Dermis blood vessel endothelial cell (primary cell): Measurements from ENCODE around the gene GGT1. TPM values are rescaled to one million over a fixed set of nuclear protein-coding genes. Genes with fewer than 3 reads are reported as not detected.
"Not testable (repeated sequence)": the region's sequence is repeated elsewhere in the genome, so short reads cannot be mapped to it uniquely, and the experiment has no call there.

Source experiments
- DNase-seq: peaks from one replicate; pipeline ENCODE4 v3.0.0; 2010
- total RNA-seq: library from RNA; depleted of rRNA; stranded (reverse); fragments of >200 nt; gene quantifications from 2 replicates; pipeline ENCODE4 v1.2.3, GENCODE V29; 2014

The GGT1 gene
- total RNA-seq, 1 donor from 2014 or later: 2.6 TPM

DNA sequence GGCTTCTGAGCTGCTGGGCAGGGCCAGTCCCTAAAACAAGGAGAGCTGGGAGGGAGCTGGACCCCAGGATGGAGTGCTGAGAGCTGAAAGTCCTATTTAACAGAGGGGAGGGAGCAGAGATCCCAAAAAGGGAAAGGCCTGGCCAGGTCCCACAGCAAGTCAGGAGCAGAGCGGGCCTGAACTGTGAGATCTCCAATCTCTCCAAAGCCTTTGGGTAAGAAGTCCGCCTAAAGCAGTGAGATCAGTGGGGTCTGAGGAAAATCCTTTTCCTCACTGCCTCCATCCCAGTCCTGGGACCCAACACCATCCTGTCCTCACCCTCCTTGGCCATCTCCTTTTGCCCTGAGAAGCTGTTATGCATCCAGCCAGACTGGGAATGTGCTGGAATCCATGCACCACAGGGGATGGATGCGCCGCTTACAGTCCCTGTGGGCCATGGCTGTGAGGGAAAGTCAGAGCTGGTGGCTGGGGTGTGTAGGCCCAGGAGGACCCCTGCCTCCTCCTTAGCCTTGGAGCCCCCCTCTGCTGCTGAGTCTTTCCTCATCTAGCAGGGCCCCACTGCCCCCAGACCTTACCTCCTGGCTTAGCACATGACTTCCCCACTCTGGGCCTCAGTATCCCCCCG is 18.7 kb upstream of the GGT1 start:
- DNase-seq: no peak

DNA sequence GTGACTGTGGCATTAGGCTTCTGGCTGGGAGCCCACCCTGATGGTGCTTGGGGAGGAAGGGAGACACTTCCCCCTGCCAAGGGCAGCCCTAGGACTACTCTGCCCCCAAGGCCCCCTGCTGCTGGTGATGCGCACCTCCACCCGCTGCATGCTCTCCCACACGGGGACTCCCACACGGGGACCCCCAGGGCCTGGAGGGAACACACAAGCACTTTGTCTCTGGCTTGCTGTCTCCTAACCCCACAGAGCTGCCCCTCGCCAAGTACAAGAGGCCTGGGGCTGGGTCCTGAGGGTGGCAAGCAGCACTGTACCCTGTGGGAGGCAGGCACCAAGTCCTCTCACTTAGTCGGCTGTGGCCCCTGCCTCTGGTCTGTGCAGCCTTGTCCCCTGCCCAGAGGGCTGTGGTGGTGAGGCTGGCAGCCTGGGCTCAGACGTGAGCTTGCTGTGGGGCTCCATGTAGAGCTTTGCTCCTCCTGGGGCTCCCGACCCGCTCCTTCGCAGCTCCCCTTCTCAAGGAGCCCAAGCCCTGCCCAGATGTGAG is 18.1 kb upstream of the GGT1 start:
- no peak for DNase-seq

DNA sequence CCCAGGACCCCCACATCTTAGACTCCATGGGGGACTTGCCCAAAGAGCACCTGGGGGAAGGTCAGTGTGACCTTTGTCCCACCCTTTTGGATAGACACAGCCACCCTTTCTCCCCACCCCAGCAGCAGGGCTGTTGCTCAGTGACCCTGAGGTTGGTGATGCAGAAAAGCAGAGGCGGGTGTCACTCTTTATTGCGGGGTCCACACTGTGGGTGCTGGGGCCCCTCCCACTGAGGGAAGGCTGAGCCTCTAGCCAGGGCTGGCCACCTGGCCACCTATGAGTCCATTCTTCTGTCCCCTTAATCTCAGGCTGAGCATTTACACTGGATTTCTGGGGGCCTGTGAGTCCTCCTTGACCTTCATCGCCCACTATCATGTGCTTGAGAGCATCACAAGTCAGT is 17.5 kb upstream of the GGT1 start:
- no peak for DNase-seq

DNA sequence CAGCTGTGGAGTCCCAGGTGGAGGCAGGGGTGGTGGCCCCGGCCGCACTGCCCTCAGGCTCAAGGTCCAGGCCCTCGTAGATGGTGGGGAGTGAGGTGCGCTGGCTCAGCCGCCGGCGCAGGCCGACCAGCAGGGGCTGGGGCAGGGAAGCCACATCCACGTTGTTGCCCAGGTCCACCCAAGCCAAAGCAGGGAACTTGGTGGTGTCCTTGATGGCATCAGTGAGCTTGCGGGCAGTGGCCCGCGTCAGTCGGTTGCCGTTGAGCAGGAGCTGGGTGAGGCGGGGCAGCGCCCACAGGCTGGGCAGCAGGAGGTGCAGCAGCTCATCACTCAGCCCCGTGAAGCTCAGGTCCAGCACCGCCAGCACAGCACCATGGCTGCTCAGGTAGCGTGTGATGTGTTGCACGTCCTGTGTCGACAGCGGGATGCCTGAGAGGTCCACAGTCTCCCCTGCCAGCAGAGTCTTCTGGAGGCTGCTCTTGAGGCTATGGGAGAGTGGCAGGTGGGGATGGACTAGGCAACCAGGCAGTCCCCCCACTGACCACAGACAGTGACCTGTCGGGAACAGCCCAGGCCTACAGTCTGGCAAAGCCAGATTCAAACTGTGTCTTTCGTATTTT is 17.0 kb upstream of the GGT1 start:
- DNase-seq: no peak

DNA sequence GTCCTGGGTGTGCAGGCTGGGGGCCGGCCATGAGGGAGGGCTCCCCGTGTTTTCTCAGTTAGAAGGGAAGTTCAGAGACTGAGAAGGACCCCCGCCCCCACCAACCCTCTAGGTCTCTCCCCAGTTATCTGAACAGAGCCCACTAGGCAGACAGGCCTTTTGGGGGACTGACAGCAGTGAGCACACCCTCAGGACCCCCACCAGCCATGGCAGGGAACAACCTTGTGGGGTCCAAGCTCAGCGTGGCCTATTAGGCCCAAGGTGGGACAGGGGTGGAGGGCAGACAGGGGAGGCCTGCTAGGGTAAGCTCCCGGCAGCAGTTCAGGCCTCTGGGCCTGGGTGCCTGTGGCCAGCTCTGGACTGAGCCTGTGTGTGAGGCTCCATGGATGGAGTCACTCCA is 15.7 kb upstream of the GGT1 start:
- DNase-seq: no peak

DNA sequence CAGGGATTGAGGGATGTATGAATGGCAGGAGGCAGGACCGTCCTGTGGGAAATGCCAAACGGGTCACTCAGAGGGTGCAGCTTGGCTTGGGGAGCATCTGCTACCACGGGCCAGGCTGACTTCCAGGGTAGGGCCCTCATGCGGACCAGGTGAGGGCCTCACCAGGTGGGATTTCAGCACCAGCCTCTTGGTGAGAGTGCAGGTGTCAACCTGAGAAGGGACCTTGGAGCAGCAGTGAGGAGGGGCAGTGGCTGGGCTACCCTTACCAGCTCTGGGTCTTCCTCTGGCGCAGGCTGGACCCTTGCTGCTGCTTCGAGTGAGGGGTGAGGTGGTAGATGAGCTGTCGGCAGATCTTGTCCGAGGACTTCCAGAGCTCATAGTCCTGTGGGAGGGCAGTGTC is 15.0 kb upstream of the GGT1 start:
- DNase-seq: no peak

DNA sequence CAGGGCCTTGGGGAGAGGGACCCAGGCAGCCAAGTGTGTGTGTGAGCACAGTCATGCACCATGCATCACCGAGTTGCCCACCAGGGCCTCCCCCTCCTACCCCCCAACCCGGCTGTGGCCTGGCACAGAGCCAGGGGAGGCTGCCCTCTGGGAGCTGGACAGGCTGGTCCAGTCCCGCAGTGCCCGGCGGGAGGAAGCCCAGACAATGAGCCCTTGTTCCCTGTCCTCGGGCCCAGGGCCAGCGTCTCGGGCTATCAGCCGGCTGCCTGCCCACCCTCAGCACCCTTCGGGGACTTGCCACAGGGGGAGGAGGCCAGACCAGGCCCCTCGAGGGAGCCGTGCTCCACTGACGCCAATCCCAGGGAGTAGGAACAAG is 14.6 kb upstream of the GGT1 start:
- no peak for DNase-seq

DNA sequence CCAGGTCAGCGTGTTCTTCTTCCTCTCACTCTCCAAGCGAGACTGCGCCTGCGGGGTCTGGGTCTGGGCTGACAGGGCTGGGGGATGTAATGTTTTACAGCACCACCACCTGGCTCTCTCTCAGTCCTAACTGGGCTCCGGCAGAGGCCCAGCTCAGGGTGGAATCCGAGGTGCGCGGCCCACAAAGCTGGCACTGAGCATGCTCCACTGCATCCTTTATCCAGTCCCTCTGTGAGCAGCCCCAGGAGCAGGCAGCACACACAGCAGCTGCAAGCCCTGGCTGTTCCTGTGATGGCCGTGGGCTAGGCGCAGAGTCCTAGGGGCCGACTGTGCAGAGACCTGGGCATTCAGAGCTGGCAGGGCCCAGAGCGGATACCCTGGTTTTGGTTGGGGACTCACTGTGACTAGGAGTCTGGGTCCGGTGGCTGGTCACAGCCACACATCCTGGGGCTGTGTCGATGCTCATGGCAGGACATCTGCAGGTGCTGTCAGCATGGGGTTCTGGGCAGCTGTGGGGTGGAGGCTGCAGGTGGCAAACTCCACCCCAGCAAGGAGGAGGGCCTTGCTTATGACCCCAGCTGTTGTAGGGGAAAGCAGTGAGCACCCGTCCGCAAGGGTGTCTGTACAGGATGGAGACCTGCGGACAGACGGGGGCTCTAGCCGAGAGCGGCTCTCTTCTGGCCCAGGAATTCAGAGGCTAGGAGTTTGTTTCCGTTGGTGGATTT is 14.1 kb upstream of the GGT1 start:
- no peak for DNase-seq

DNA sequence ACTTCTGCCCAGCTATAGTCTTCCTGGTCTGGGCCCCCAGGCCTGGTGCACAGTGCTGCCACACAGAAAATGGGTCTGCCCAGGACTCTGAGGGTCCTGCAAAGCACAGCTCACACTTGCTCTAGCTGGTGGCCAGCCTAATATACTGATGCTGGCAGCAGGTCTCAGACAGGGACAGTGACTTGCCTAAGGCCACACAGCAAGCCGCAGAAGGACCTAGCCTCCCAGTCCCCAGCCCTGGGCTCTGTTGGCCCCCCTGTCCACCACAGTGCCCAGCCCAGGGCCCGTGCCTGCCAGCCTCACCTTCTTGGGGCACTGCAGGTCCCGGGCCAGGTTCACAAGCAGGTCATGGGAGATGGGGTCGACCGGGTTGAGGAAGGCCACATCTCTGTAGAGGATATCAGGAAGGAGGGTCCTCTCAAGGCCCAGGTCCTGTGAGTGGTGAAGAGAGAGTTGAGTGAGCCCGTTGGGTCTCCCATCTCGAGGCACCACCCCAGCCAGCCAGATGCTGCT is 13.4 kb upstream of the GGT1 start:
- no peak for DNase-seq

DNA sequence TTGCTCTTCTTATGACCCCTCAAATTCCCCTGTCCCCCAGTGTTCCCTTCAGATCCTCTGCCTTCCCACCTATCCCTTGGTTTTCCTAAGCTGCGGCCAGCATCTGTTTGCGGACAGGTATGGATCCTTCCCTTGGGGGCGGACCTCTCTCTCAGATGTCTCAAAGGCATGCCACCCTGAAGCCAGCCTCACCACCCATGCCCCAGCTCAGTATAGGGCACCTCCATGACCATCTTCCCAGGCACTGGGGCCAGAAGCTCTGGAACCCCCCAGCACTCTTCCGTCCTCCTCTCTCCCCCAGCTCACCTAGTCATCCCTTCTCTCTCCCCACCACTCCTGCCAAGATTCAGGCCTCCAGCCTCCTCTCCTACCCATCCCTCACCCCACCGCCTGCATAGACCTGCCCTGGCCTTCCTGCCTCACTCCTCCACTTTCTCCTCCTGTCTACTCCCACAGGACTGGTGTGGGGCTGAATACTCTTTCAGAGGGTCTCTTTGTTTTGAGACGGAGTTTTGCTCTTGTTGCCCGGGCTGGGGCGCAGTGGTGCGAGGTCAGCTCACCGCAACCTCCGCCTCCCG is 12.3 kb upstream of the GGT1 start:
- DNase-seq: no peak

DNA sequence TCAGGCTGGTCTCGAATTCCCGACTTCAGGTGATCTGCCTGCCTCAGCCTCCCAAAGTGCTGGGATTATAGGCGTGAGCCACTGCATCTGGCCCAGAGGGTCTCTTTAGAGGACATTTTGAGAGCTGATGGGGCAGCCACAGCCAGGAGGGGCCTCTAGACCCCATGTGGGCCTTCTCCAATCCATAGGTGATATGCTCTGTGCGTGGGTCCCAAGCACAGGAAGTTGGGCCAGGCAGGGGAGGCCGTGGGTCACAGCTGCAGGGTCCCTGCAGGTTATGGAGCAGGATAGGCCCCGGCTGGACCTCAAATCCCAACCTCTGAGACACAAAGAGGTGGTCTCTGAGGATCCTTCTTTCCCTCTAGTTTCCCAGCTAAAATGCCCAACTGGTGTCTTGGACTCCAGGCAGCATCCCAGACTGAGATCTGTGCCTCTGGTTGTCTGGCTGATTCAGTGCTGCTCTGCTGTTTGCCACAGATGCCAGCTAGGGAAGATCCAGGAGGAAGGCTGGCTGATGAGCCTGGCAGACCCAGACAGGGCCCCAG is 11.6 kb upstream of the GGT1 start:
- DNase-seq: no peak

DNA sequence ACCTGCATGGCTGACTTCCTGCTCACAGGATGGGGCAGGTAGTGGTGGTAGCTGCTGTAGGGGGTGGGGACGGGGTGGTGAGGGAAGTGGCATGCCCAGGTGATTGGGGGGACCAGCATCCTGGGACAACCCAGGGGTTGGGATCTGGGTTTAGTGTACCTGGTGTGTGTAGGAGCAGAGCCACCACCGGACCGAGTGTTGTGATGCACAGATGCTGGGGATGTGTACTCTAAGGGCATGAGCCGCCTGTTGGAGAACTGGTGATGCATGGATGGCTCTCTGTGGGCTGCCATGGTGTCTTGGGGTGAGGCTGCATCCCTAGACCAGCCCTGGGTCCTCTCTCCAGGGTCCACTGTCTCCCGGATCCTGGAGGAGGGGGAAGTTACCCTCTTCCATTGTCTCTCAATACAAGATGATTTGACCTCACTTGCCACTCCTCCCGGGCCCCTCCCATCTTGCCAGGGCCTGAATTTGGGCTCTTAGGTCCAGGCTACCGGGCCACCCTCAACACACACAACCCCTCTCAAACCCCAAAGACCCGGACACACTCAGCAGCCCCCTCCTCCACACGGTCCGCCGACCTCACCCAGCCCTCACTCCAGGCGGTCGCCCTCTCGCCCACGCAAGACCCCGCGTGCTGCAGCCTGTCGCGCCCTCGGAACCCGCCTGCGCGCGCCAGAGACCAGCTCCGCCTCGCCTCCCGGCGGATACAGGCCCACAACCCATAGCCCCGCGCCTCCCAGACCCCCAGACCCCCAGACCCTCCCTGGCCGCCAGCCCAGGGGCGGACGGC is 10.7 kb upstream of the GGT1 start:
- DNase-seq: no peak

DNA sequence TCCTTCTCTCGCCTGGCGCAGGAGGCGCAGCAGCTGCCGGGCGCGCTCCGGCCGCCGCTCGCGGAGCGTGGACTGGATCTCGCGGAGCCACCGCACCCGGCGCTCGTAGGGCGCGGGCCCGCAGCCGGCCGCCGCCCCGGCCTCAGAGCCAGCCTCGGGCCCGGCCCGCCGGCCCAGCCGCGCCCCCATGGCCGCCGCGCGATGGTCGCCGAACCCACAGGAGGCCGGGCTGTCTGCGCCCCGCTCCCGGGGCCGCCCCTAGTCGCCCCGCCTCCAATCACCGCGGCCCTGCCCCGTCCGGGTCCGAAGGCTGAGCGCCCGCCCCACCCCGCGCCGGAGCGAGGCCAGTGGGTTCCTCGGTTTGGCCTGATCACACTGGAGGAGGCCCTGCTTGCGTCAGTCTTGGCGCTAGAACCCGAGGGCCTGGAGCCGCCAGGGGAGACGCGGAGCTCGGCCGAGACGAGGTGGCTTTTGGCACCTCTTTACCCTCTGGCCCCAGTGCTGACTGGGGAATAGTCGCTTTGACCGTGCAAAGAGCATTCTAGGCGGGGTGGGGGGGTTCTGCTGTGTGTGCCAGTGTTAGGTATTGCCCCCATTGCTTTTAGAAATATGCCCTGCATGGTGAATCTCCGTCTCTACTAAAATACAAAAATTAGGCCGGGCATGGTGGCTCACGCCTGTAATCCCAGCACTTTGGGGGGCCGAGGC is 10.0 kb upstream of the GGT1 start, which contains the start of gene LRRC75B:
Gene LRRC75B (minus strand): TSS at position 223 of the 708 bp plus-strand sequence. CDS start 34 bp downstream, at position 189.
- peak; percentile 79 for DNase-seq

DNA sequence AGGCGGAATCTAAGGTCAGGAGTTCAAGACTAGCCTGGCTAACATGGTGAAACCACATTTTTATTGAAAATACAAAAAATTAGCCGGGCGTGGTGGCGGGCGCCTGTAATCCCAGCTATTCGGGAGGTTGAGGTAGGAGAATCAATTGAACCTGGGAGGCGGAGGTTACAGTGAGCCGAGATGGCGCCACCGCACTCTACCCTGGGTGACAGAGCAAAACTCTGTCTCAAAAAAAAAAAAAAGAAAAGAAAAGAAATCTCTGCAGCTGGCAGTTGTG is 9.5 kb upstream of the GGT1 start:
- DNase-seq: not testable (repeated sequence)

DNA sequence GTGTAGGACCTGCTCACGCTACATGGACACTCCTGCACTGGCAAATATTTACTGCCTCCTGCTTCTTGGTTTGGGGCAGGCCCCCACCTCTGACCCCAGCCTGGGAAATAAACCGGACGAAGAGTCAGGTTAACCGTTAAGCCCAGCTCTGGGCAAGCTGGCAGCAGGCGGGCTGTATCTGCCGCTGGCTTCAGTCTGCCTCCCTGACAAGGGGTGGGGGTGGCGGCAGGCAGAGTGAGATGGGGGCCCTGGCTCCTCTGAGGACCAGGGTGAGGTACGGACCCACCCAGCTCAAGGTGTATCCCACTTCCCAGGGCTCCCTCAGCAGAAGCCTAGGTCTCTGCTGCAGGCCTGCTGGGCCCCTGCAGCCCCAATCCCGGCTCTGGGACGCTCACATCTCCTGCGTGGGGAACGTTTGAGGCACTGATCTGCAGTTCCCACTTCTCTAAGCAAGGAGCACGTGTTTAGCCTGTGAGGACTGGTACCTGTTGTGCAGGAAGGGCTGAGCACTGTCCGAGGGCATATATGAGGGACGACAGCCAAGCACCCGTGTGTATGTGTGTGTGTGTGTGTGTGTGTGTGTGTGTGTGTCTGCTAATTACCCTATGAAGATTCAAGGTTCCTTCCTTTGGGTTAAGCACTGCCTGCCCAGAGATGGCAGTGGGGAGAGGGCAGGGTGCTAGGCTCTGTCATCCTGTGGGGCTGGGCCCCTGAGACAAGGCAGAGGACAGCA is 9.0 kb upstream of the GGT1 start:
- DNase-seq: no peak

DNA sequence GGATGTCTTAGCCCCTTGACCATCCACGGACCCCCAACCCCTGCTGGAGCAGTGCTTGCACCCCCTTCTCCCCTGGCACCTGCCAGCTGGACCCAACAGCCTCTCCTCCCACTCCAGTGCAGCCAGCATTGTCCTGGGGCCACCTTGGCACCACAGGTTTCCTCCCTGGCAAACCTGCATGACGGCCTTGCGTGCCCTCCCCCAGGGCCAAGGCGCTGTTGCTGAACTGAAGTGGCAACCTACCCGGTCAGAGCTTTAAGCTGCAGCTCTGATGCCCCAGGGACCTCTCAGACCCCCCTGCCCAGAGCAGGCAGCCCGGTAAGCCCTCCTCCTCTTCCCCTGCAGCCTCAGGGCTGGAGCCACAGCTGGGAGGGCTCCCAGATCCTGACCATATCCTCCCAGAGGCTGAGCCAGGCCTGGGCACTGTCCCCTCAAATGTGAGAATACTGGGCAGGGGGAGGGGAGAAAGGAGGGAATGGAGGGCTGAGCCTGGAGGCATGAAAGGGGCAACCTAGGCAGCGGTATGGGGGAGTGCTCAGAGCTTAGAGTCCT is 8.3 kb upstream of the GGT1 start:
- DNase-seq: no peak

DNA sequence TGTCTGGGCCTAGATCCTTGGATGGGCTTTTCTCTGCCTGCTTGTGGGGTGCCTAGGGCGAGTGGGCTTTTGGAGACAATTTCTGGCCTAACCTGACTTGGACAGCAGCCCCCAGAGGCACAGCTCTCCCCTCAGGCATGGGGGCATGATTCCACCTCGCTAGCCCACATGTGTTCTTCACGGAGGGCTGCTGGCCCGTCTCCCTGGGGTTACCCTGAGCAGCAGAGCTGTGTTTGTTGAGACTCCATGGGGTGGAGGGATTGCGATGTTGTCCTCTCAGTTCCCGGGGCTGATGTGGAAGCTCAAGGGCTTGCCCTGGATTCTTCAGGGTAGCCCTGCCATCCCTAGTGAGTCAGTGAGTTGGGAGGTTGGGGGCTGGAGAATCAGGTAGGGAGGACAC is 7.8 kb upstream of the GGT1 start:
- no peak for DNase-seq

DNA sequence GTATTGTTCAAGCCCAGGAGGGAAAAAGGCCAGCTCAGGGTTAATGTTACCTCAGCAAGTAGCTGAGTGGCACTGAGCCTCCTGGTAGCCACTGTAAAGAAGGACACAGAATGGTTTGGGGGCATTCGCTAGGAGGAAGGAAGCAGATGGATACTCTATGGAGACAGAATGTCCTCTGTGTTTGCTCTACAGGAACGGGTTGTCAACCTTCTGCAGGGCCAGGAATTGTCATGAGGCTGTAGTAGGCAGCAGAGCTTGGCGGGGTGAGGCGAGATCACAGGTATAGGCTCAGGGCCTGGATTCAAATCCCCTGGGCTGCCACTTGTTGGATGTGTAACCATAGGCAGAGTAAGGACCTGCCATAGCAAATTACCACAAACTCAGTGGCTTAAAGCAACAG is 7.1 kb upstream of the GGT1 start:
- DNase-seq: no peak

DNA sequence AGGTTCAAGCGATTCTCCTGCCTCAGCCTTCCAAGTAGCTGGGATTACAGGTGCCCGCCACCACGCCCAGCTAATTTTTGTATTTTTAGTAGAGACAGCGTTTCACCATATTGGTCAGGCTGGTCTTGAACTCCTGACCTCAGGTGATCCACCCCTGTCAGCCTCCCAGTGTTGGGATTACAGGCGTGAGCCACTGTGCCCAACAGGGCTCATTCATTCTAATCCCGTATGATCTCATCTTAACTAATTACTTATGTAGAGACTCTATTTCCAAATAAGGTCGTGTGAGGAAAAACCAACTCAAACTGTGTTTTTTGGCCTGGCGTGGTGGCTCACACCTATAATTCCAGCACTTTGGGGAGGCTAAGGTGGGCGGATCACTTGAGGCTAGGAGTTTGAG is 5.9 kb upstream of the GGT1 start:
- not testable (repeated sequence) for DNase-seq

DNA sequence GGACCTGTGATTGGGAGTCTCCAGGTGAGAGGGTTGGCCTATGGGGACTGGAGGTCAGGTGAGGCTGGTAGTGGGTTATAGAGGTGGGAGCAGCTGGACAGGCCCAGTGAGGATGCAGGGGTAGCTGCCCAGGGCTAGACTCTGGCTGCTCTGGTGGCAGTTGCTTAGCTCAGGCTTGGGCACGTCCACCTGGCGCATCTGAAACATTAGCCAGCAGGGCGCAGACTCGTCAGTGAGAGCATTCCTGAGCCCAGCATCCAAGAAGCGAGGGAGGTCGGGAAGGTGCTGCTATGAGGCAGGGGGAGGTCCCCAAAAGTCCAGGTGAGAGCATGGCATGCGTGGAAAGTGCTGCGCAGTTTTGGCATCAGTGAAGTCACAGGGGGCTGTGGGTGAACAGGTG is 3.5 kb upstream of the GGT1 start:
- DNase-seq: no peak
